PC-3 (cell line): Measurements from ENCODE around the gene ADH6. TPM values are rescaled to one million over a fixed set of nuclear protein-coding genes. Genes with fewer than 3 reads are reported as not detected.
"Not testable (repeated sequence)": the region's sequence is repeated elsewhere in the genome, so short reads cannot be mapped to it uniquely, and the experiment has no call there.

Source experiments
- ATAC-seq: fragments of 200-7000 bp; cut with Tn5 transposase; 2 replicates; pipeline ENCODE4 v1.9.1; 2020; ENCODE audit warnings: mild to moderate bottlenecking, moderate library complexity
- BruUV-seq: library from RNA; stranded (reverse); fragments of 400-500 nt; replicated peaks from 2 replicates; lab custom pipeline; 2021; lab: Mats Ljungman, UMichigan
- CTCF ChIA-PET: fragments of 300-600 bp; sonication (Branson Sonifier 250); formaldehyde crosslinking; loops from one replicate; lab custom pipeline; 2022; ENCODE audit warnings: antibody characterized with exemption; lab: Charles Lee
- POLR2A ChIA-PET: fragments of 300-600 bp; sonication (Branson Sonifier 250); formaldehyde crosslinking; loops from one replicate; lab custom pipeline; 2022; ENCODE audit warnings: antibody characterized with exemption; ENCODE audit not compliant: unreplicated experiment; lab: Charles Lee
- DNase-seq: peaks from one replicate; pipeline ENCODE4 v3.0.0-alpha.2; 2015
- H2AFZ ChIP-seq: fragments of 300-600 bp; sonication (generic); 2 replicates; pipeline ENCODE4 v1.6.0; 2016; ENCODE audit warnings: antibody characterized with exemption, low read length
- H3F3A ChIP-seq: fragments of 300-600 bp; sonication (generic); one replicate; pipeline ENCODE4 v1.6.0; 2017; ENCODE audit warnings: antibody characterized with exemption, low read length, control low read depth, mild to moderate bottlenecking; ENCODE audit not compliant: unreplicated experiment
- H3K27ac ChIP-seq: fragments of 300-600 bp; sonication (generic); 2 replicates; pipeline ENCODE4 v1.5.1; 2016; ENCODE audit warnings: mild to moderate bottlenecking, low read length
- H3K27me3 ChIP-seq: fragments of 300-600 bp; sonication (generic); 2 replicates; pipeline ENCODE4 v1.6.1; 2016; ENCODE audit warnings: low read length, mixed read lengths
- H3K36me3 ChIP-seq: fragments of 300-600 bp; sonication (generic); 2 replicates; pipeline ENCODE4 v1.6.1; 2016; ENCODE audit warnings: low read depth, mixed run types, low read length, mixed read lengths
- H3K4me1 ChIP-seq: fragments of 300-600 bp; sonication (generic); 2 replicates; pipeline ENCODE4 v1.5.1; 2016; ENCODE audit warnings: low read length; ENCODE audit not compliant: insufficient read depth
- H3K4me2 ChIP-seq: fragments of 300-600 bp; sonication (generic); 2 replicates; pipeline ENCODE4 v1.6.0; 2016; ENCODE audit warnings: low read length
- H3K4me3 ChIP-seq: fragments of 300-600 bp; sonication (generic); 2 replicates; pipeline ENCODE4 v1.5.1; 2016; ENCODE audit warnings: mild to moderate bottlenecking, low read length, mixed read lengths
- H3K79me2 ChIP-seq: fragments of 300-600 bp; sonication (generic); 2 replicates; pipeline ENCODE4 v1.6.1; 2017; ENCODE audit warnings: low read length, mixed read lengths
- H3K9ac ChIP-seq: fragments of 300-600 bp; sonication (generic); 2 replicates; pipeline ENCODE4 v1.6.0; 2016; ENCODE audit warnings: mild to moderate bottlenecking, low read length
- H3K9me2 ChIP-seq: fragments of 300-600 bp; sonication (generic); replicated peaks from 2 replicates; pipeline ENCODE4 v1.6.1; 2016; ENCODE audit warnings: mixed run types, low read length, mixed read lengths
- H3K9me3 ChIP-seq: fragments of 300-600 bp; sonication (generic); 2 replicates; pipeline ENCODE4 v1.6.1; 2016; ENCODE audit warnings: low read length, mixed read lengths
- H4K20me1 ChIP-seq: fragments of 300-600 bp; sonication (generic); 2 replicates; pipeline ENCODE4 v1.6.1; 2016; ENCODE audit warnings: low read length, mixed read lengths
- EZH2 ChIP-seq: fragments of 300-600 bp; sonication (generic); IDR thresholded peaks from one replicate; pipeline ENCODE4 v1.6.1; 2017; ENCODE audit warnings: antibody characterized with exemption, mild to moderate bottlenecking, low read length; ENCODE audit not compliant: unreplicated experiment
- EZH2phosphoT487 ChIP-seq: fragments of 300-600 bp; sonication (generic); IDR thresholded peaks from 2 replicates; pipeline ENCODE4 v1.6.1; 2018; ENCODE audit warnings: mild to moderate bottlenecking, antibody characterized with exemption, low read length, borderline replicate concordance
- intact Hi-C: fragments of 100-400 bp; cut with micrococcal nuclease; formaldehyde crosslinking; loops from 2 replicates; pipeline ENCODE4 v1.9.0; 2023
- total RNA-seq: library from RNA; depleted of rRNA; stranded (reverse); fragments of >200 nt; gene quantifications from 2 replicates; pipeline ENCODE4 v1.2.3, GENCODE V29; 2014
- TF ChIP-seq, protein P1 (sequence below): fragments of 300-600 bp; sonication (generic); conservative IDR thresholded peaks from 2 replicates; pipeline ENCODE4 v1.5.1; 2017; ENCODE audit warnings: antibody characterized with exemption, low read depth, mild to moderate bottlenecking, low read length

Gene ADH6
- total RNA-seq, 1 experiment from 2014 or later, result not detected

DNA sequence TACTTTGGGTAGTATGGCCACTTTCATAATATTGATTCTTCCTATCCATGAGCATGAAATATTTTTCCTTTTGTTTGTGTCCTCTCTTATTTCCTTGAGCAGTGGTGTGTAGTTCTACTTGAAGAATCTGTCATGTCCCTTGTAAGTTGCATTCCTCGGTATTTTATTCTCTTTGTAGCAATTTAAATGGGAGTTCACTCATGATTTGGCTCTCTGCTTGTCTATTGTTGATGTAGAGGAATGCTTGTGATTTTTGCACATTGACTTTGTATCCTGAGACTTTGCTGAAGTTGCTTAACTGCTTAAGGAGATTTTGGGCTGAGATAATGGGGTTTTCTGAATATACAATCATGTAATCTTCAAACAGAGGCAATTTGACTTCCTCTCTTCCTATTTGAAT lies 9.7 kb upstream of the ADH6 start:
- H2AFZ ChIP-seq, CTCF ChIA-PET: not testable (repeated sequence)

GRCh38 chr4:99227646-99228045 lies 8.6 kb upstream of the ADH6 start:
- H3K36me3 ChIP-seq, H2AFZ ChIP-seq, H3K9me3 ChIP-seq, H3K79me2 ChIP-seq, H3F3A ChIP-seq, H4K20me1 ChIP-seq, H3K27ac ChIP-seq, POLR2A ChIA-PET, BruUV-seq, H3K4me2 ChIP-seq, intact Hi-C loops, DNase-seq, H3K27me3 ChIP-seq, CTCF ChIA-PET, H3K9ac ChIP-seq, H3K9me2 ChIP-seq, ATAC-seq, H3K4me1 ChIP-seq, H3K4me3 ChIP-seq: not testable (repeated sequence)

More for the DNA sequence above, 9.7 kb upstream of the ADH6 start:
- H3K9me2 ChIP-seq, H3K79me2 ChIP-seq, H3K4me3 ChIP-seq, intact Hi-C loops, H3K9me3 ChIP-seq, H3K9ac ChIP-seq, H3K4me1 ChIP-seq, H3K27me3 ChIP-seq, DNase-seq, H3K27ac ChIP-seq, ATAC-seq, H4K20me1 ChIP-seq, BruUV-seq, POLR2A ChIA-PET, H3K36me3 ChIP-seq, H3F3A ChIP-seq, H3K4me2 ChIP-seq: not testable (repeated sequence)

- H3K27me3 ChIP-seq, result no peaks in the 10 kb centered on the region
- no peak overlapping the region for H3K27ac ChIP-seq
- no TSS peak for BruUV-seq
- no peaks in the 10 kb centered on the region for H3K4me1 ChIP-seq
- POLR2A ChIA-PET, result no interaction called here
- ATAC-seq, result no peak
- H3K4me3 ChIP-seq, result no peak overlapping the region
- no peak overlapping the region for H3K4me2 ChIP-seq
- H3K9me2 ChIP-seq, result no peaks in the 10 kb centered on the region
- no peaks in the 10 kb centered on the region for H4K20me1 ChIP-seq
- intact Hi-C loops, result no loop called here
- H2AFZ ChIP-seq, result no peak overlapping the region
- no peak overlapping the region for H3K9ac ChIP-seq
- H3K79me2 ChIP-seq, result no peaks in the 10 kb centered on the region
- no peaks in the 10 kb centered on the region for H3K9me3 ChIP-seq
- no peaks in the 10 kb centered on the region for H3F3A ChIP-seq
- DNase-seq, result no peak
- TF ChIP-seq EZH2phosphoT487 (no peak), EZH2 (no peak)
- TF ChIP-seq, protein P1, sequence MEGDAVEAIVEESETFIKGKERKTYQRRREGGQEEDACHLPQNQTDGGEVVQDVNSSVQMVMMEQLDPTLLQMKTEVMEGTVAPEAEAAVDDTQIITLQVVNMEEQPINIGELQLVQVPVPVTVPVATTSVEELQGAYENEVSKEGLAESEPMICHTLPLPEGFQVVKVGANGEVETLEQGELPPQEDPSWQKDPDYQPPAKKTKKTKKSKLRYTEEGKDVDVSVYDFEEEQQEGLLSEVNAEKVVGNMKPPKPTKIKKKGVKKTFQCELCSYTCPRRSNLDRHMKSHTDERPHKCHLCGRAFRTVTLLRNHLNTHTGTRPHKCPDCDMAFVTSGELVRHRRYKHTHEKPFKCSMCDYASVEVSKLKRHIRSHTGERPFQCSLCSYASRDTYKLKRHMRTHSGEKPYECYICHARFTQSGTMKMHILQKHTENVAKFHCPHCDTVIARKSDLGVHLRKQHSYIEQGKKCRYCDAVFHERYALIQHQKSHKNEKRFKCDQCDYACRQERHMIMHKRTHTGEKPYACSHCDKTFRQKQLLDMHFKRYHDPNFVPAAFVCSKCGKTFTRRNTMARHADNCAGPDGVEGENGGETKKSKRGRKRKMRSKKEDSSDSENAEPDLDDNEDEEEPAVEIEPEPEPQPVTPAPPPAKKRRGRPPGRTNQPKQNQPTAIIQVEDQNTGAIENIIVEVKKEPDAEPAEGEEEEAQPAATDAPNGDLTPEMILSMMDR, result no peak
- no peaks in the 10 kb centered on the region for H3K36me3 ChIP-seq
- CTCF ChIA-PET, result no interaction called here
These were observed 2.9 kb upstream of the ADH6 start for GRCh38 chr4:99221980-99222379.

DNA sequence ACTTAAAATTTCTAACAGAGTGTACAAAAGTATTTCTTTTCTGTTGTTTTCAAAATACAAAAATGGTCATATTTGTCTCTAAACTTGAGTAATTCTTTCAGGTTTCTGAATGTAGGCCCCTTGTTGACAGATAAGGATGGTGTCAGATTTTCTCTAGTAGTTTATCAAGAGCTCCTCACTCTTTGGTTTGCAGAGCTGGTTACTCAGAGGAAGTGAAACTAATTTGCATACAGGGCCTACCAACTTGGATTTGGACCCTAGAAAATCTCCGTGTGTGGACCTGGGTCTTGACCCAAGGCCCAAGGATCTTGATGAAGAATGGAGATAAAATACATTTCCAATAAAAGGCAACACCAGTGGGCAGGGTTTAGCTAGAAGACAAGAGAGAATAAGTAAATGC lies 433 bp upstream of the ADH6 start:
- POLR2A ChIA-PET, result no interaction called here
- H3K9ac ChIP-seq, result no peak overlapping the region

More for the DNA sequence above, 433 bp upstream of the ADH6 start:
- H3K36me3 ChIP-seq, result no peaks in the 10 kb centered on the region
- no peaks in the 10 kb centered on the region for H3K27me3 ChIP-seq
- no TSS peak for BruUV-seq
- H3K79me2 ChIP-seq, result no peaks in the 10 kb centered on the region
- DNase-seq (no peak), ATAC-seq (no peak)
- no peak overlapping the region for H3K4me3 ChIP-seq
- no peak overlapping the region for H2AFZ ChIP-seq
- TF ChIP-seq, protein P1, result no peak
- TF ChIP-seq EZH2 (no peak), EZH2phosphoT487 (no peak)
- no peaks in the 10 kb centered on the region for H3F3A ChIP-seq
- H3K4me2 ChIP-seq, result no peak overlapping the region
- no peaks in the 10 kb centered on the region for H3K9me3 ChIP-seq
- no peaks in the 10 kb centered on the region for H4K20me1 ChIP-seq
- no peaks in the 10 kb centered on the region for H3K4me1 ChIP-seq
- H3K9me2 ChIP-seq, result no peaks in the 10 kb centered on the region
- CTCF ChIA-PET, result no interaction called here
- no peak overlapping the region for H3K27ac ChIP-seq
- intact Hi-C loops, result no loop called here
